HG03025 (cell line): Measurements from ENCODE around the gene GDPD3.
"Not testable (repeated sequence)": the region's sequence is repeated elsewhere in the genome, so short reads cannot be mapped to it uniquely, and the experiment has no call there.

Source experiments
- ATAC-seq: cut with Tn5 transposase; IDR thresholded peaks from one replicate; pipeline ENCODE4 v1.9.1; 2021; ENCODE audit warnings: mild to moderate bottlenecking, moderate library complexity; ENCODE audit not compliant: unreplicated experiment, low FRiP score

The GDPD3 gene

DNA sequence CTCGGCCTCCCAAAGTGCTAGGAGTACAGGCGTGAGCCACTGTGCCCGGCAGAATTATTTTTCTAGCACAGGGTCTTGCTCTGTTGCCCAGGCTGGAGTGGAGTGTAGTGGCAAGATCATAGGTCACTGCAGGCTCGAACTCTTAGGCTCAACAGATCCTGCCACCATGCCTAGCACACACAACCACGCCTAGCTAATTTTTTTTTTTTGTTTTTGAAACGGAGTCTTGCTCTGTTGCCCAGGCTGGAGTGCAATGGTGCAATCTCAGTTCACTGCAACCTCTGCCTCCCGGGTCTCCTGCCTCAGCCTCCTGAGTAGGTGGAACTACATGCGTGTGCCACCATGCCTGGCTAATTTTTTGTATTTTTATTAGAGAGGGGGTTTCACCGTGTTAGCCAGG, 12.4 kb upstream of the GDPD3 start:
- ATAC-seq, result not testable (repeated sequence)

DNA sequence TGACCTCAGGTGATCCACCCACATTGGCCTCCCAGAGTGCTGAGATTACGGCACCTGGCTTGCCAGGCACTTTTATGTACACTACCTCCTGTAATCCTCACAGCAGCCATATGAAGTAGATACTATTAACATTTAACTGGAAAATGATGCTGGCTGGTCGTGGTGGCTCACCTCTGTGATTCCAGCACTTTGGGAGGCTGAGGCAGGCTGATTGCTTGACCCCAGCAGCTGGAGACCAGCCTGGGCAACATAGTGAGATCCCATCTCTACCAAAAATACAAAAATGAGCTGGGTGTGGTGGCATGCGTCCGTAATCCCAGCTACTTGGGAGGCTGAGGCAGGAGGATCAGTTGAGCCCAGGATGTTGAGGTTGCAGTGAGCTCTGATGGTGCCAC, 11.6 kb upstream of the GDPD3 start:
- ATAC-seq, result no peak

DNA sequence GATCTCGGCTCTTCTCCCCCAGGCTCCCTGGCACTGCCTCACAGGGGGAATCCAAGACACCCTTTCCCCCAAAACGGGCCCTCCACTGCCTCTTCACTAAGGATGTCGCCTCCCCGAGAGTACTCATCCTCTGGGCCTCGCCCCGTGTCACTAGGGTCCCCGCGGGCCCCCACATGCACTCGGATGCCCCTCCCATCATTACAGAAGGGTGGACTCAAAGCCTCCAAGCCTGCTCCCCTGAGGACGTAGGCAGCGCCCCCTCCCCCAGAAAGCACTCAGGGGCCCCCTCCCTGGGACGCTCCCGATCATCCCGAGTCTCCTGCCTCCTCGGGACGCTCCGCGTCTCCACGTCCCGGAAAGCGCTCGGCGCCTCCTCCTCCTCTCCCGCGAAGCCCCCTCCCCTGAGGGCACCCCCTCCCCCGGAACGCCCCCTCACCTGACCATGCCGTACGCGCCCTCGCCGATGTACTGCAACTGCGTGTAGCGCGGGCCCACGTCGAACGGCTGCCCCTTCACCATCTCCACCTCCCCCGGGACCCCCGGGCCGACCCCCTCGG, 9.3 kb upstream of the GDPD3 start:
- ATAC-seq, result no peak

DNA sequence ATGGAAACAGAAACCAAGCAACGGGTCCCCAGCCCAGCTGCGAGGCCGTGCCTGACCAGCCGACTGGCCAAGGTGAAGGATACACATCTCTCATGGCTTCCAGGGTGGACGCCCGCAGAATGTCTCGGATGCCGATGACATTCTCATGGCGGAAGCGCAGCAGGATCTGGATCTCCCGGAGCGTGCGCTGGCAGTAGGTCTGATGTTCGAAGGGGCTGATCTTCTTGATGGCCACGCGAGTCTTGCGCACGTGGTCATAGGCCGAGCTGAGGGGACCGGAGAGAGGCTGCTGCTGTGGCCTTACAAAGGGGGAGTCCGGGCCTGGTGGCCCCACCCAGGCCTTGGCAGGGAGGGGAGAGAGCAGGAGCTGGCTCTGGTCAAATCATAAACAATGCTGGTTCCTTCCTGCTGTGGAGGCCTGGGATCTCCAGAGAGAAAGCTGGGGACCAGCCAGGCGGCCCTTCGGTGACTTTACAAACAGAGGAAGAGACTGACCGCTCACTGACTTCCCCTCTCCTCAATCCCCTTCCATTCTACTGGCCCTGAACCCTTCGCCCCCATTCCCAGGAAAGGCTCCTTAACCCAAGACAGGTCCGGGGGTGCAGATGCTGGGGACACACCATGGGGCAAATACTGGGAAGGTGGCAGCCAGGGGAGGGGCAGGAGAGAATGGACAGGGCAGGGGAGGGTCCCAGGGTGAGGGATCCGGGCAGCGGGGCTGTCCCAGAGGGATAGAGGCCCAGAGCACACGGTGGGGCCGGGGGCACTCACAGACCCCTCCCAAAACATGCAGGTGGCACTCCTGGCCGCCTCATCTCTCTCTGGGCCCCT, 8.6 kb upstream of the GDPD3 start:
- no peak for ATAC-seq

DNA sequence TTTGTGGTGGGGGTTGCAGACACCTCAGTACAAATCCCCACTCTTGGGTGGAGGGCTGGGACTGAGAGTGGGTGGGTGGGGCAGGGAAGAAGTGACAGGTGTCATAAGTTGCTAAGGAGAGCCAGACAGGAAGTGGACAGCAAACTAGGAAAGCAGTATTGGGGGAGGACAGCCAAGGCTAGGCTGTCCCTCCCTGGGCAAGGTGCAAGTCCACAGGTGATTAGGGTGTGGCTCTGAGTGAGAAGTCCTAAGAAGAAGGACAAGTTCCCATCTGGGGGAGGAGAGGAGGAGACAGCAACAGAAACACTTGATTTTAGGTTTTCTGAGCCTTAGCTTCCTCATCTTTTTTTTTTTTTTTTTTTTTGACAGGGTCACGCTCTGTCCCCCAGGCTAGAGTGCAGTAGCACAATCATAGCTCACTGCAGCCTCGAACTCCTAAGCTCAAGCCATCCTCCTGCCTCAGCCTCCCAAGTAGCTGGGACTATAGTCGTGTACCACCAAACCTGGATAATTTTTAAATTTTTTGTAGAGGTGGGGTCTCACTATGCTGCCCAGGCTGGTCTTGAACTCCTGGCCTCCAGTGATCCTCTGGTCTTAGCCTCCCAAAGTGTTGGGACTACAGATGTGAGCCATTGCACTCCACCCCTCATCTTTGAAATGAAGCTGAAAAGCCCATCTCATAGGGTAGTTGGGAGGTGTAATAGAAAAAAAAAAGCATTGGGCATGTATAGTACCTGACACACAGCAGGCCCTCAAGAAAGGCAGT, 7.2 kb upstream of the GDPD3 start:
- no peak for ATAC-seq

DNA sequence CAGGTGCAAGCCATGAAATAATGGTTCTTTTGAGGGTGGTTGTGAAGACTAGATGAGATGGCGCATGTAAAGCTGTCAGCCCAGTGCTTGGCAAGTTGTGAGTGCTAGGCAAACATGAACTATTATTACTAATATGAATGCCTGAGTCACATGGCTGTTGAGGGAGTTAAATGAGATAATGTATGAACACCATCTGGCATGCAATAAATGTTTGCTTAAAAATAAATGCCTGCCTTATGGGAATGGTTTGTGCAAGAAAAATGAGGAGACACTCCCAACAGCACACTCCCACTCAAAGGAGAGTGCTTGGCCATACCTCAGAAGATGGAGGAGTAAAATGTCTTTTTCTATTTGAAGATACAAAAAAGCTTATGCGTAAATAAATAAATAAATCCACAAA, 6.1 kb upstream of the GDPD3 start:
- no peak for ATAC-seq

DNA sequence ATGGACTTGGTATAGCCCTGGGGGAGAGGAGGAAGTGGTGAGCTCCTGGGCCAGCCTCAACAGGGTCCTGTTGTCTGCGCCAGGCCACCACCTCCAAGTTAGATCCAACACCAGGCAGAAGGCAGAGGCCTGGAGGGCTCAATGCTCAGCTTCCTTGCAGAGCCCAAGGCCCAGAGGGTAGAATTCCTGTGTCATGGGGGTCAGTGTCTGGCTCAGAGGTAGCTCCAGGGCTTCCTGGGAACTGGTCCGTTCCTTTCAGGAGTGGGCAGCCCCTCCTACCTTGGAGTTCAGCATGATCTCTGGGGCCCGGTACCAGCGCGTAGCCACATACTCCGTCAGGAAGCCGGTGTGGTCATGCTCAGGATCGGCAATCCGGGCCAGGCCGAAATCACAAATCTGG, 4.4 kb upstream of the GDPD3 start:
- no peak for ATAC-seq

DNA sequence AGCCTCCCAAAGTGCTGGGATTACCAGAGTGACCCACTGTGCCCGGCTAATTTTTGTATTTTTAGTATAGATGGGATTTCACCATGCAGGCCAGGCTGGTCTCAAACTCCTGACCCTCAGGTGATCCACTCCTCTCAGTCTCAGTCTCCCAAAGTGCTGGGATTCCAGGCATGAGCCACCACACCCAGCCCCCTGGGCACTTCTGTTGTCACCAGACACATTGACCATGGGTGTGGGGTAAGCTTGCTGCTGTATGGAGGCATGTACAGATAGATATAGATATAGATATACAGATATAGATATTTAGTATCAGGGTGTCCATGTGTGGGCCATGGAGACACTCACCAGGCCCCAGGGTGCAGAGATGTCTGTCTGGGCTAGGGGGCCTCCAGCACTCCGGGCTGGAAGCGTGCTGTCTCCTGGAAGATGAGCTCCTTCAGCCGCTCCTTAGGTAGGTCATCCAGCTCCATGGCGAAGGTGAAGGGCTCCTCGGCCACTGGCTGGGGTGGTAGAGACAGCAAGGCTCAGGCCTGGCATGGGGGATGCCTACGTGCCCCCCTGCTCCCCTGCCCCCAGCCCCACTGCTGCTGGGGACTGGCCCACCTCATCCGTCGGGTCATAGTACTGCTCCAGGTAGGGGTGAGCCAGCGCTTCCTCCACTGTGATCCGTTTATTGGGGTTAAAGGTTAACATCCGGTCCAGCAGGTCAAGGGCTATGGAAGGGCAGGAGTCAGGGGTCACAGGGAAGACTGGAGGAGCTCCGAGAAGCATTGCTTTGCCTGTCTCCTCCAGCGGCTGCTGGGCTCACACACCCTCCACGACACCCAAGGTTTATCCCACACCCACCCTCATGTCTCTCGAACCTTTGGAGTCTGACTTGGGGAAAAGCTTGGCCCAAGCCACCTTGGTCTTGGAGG, 3.2 kb upstream of the GDPD3 start:
- ATAC-seq, result no peak

DNA sequence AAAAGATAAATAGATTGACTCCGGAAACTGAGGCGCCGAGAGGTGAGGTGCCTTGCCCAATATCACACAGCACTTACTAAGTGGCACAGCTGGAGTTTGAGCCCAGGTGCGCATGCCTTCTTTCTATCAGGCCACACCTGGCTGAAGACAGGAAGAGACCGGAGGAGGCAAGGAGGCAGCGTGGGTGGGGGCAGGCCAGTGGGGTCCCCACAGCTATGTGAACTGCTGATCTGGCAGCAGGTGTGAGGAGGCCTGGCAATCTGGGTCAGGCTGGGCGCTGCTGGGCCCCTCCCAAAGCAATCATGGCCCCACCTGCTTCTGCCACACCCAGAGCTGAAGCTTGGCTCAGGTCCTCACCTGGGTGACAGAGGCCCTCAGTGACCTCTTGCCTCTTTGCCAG, 1.9 kb upstream of the GDPD3 start:
- ATAC-seq, result no peak

DNA sequence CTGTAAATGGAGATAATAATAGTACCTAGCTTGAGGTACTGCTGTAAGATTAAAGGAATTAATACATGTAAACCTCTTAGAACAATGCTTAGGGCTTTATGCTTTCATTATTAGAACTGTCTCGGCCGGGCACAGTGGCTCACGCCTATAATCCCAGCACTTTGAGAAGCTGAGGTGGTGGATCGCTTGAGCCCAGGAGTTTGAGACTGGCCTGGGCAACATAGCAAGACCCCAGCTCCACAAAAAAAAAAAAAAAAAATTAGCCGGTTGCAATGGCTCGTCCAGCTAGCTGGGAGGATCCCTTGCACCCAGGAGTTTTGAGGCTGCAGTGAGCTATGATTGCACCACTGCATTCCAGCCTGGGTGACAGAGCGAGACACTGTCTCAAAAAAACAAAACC, 1.5 kb upstream of the GDPD3 start:
- not testable (repeated sequence) for ATAC-seq

DNA sequence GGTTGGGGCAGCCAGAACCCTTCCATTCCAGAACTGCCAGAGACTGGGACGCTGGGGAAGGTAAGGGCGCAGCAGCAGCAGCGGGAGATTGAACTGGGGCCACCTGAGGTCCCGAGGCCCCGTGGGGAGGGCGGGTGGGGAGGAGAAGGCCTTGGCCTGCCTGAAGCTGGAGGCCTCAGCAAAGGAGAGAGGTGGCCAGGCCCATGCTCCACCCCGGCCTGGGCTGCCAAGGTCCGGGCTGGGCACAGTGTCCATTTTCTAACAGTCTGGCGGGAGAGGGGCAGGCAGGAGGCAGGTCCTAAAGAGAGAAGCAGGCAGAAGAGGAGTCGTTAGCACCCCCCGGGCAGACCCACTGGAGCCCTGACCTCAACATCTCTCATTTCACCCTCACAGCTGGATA, 1.1 kb upstream of the GDPD3 start:
- ATAC-seq, result no peak

DNA sequence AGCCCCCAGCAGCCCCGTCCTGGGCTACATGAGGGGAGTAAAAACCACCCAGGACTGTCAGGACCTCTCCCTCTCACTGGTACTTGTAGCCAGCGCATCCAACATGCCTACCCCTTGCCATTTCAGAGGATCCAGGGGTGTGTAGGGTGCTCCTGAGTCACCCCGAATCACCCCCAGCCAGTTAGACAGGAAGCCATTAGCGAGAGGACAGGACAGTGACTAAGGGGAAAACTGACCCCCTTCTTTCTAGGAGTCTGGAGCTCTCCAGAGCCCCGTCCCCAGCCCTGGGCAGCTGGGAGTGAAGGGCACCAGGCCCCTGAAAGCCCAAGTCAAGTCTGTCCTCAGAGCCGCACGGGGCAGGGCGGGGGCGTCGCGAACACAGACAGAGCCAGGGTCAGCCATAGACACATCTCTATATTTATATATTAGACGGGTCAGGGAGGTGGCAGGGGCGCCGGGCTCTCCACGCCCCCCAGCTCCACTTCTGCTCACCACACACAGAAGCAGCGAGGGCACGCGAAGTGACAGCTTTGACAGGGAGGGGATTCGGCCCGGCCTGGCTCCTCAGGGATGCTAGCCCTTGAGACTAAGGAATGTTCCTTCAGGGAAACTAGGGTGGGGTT, 485 bp upstream of the GDPD3 start:
- no peak for ATAC-seq

DNA sequence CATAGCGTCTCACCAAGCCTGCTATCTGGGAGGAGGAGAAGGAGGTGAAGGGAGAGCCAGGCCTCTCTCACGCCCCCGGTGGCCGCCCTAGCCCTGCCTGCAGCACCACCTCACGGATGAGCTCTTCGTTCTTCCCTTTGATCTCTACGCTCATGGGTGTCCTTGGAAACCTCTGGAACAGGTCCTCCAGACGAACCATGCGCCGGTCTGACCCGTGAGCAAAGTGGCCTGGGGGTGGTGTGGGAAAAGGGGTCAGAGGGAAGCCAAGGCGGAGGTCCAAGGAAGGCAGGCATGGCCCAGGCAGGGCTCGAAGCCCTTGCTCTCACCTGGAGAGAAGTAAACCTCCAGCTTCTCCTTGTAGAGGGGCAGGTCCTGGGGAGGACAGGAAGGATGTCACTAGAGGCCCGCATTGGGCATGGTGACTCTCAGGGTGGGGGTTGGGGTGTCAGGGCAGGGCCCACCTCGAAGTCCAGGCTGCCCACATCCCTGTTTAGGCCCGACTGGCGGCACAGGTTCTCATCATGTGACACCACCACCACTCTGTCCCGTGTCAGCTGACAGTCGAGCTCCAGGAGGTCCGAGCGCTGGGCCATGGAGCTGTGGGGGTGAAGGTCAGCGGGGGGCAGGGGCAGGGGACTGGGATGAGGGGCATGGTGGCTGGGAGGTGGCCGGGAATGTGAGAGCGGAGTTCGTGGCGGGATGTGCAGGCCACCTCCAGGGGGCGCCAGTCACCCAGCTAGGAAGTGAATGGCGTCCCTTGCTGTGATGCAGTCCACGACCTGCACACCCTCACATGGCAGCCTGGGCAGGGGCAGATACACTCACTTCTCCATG, 923 bp downstream of the GDPD3 start:
- no peak for ATAC-seq

DNA sequence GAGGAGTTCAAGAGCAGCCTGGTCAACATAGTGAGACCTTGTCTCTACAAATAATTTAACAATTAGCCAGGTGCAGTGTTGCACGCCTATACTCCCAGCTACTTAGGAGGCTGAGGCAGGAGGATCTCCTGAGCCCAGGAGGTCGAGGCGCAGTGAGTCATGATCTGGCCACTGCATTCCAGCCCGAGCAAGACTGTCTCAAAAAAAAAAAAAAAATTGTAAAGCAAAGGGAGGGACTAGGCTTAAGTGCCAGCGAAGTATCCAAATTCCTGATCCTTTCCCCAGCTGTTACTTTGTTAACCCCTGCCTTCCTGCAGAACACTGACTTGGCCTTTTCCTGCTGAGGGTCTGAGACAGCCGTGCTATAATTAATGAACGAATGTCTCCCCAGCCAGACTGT, 2.7 kb downstream of the GDPD3 start:
- ATAC-seq, result no peak

DNA sequence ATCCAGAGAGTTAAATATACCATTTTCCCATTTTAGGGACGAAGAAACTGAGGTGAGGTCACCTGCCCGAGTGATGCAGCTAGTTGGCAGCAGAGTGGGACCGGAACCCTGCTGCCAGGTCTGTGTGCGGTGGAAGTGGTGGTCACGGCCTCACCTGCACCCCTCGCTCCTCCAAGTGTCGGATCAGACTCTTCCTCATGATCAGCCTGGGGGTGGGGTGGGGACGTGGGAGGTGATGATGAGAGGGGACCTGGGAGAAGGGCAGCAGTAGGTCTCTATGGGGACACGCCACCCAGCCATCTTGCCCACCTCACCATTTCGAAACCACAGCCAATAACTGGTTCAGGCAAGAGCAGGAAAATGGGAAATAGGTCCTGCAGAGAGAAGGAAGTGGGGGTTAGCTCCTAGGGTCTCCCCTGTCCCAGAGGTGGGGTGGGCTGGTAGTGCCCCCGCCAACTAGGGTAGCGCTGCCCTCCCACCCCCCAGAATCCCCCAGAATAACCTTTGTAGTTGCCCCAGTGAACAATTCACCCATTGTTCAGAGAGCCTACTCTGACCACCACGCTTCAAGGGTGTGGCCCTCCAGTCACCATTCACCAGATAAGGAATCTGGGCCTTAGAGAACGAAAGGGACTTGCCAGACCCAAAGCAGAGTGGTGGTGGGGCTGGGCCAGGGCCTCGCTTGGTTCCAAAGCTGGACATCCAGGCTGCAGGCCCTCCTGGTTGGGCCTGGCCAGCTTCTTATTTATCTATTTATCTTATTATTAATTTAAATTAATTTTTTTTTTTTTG, 5.1 kb downstream of the GDPD3 start:
- no peak for ATAC-seq

DNA sequence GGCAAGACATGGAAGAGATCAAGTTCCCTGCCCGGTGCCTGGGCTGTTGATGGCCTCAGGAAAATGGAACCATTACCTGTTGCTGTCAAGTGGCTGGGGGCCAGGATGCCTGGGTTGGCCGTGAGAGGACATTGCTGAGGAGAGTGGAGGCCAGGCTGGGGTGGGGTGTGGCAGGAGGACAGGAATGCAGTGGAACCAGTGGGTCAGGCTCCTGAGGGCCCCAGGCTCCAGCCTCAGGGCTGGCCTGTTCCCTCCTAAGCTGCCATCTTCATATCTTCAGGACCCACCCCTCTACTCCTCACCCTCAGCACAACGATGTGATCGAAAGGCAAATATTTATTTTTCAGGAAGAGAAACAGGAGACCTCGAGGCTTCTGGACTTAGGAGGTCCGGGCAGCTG, 8.8 kb downstream of the GDPD3 start:
- ATAC-seq, result no peak

DNA sequence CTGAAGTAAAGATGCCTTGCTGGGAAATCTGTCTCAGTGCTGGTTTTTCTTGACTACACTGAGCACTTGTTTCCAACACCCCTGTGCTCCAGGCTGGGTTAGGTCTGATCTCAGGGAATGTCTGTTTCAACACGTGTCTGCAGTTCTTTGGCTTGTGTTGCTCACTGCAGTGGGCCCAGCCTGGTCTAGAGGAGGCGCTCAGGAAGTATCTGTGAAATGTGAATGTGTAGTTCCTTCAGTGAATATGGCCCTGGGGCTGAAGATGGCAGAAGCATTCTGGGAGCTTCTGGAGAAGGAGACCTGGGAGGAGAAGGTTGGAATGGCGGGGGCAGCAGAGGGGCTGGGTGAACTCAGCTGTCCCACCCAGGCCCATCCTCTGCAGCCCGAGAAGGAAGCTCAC, 9.2 kb downstream of the GDPD3 start:
- ATAC-seq, result no peak

DNA sequence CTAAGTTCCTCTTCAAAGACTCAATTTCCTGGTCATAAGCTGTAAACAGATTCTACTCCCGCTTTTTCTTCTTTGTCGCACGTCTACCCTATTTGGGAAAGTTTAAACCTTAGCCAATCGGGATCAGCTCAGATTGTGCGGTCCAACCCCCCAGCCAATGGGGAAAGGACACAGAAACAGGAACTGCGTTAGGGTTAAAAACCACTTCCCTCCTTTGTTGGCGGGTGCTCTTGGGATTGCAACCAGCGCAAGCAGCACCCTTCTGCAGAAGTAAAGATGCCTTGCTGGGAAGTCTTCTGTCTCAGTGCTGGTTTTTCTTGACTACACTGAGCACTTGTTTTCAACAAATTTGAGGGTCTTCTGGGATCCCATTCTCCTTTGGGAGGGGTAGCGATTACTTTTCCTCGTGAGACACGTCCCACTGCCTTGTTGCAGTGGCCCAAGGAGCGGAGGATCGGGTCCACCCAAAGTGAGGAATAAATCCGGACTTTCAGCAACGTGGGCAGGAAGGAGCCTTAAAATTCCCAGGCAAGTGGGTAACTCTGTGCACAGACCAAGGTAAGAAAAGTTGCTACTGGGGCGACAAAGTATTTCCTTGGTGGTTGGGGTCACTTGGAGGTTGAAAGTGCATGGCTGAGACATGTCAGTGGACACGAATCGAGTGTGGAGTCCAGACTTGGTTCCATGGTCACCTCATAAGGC, 16.3 kb downstream of the GDPD3 start:
- no peak for ATAC-seq
